NT2/D1 (cell line): ENCODE measurements around the gene GALNT9.

Experiments used
- DNase-seq: peaks from one replicate; pipeline ENCODE4 v3.0.0-alpha.2; 2011; ENCODE audit warnings: low read depth, low spot score
- H3K27me3 ChIP-seq: 2 replicates; pipeline ENCODE4 v1.6.0; 2011; ENCODE audit warnings: mild to moderate bottlenecking; ENCODE audit not compliant: insufficient read length, insufficient read depth
- H3K36me3 ChIP-seq: 2 replicates; pipeline ENCODE4 v1.6.1; 2011; ENCODE audit warnings: mild to moderate bottlenecking, low read length, mixed read lengths; ENCODE audit not compliant: insufficient read depth, insufficient read length
- H3K4me1 ChIP-seq: 2 replicates; pipeline ENCODE4 v1.5.1; 2011; ENCODE audit not compliant: insufficient read depth, insufficient read length
- H3K4me3 ChIP-seq: 2 replicates; pipeline ENCODE4 v1.5.1; 2011; ENCODE audit warnings: low read depth; ENCODE audit not compliant: insufficient read length
- H3K9ac ChIP-seq: 2 replicates; pipeline ENCODE4 v1.6.0; 2011; ENCODE audit warnings: low read depth; ENCODE audit not compliant: insufficient read length
- H3K9me3 ChIP-seq: 2 replicates; pipeline ENCODE4 v1.5.1; 2011; ENCODE audit warnings: mild to moderate bottlenecking, low read length; ENCODE audit not compliant: insufficient read depth
- SUZ12 ChIP-seq: IDR thresholded peaks from 2 replicates; pipeline ENCODE4 v1.6.1; 2011; ENCODE audit not compliant: insufficient read length, insufficient read depth; ENCODE audit errors: extremely low read depth
- YY1 ChIP-seq: IDR thresholded peaks from 2 replicates; pipeline ENCODE4 v1.6.1; 2011; ENCODE audit not compliant: insufficient read length, insufficient read depth
- ZNF274 ChIP-seq: IDR thresholded peaks from 2 replicates; pipeline ENCODE4 v1.6.1; 2011; ENCODE audit warnings: mild to moderate bottlenecking, low read depth, low read length

Gene GALNT9

DNA sequence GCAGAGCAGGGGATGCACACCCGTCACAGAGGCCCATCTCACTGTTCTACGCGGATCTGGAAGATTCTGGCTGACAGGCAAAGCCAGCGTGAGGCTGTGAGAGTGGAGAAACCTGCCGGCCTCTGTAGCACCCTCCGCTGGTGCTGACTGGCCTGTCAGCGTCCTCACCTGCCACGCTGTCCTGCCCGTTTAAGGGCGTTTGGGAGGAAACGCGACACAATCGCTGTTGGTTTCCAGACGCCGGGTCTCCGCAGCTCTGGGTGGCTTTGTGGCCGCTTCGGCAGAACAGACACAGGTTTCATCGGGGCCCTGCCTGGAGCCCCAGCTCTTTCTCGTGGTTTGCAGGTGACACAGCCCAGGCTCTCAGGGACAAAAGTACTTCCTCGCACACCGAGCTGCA lies 114.5 kb downstream of the GALNT9 start:
- H3K36me3 ChIP-seq = no peaks in the 10 kb centered on the region
- peaks cover 84% of the 10 kb centered on the region for H3K27me3 ChIP-seq
- no peaks in the 10 kb centered on the region for H3K4me1 ChIP-seq
- H3K9ac ChIP-seq = no peak overlapping the region
- TF ChIP-seq ZNF274 = no peak
- no peak for TF ChIP-seq YY1
- TF ChIP-seq SUZ12 = no peak
- H3K4me3 ChIP-seq = no peak overlapping the region
- no peak for DNase-seq
- no peaks in the 10 kb centered on the region for H3K9me3 ChIP-seq

DNA sequence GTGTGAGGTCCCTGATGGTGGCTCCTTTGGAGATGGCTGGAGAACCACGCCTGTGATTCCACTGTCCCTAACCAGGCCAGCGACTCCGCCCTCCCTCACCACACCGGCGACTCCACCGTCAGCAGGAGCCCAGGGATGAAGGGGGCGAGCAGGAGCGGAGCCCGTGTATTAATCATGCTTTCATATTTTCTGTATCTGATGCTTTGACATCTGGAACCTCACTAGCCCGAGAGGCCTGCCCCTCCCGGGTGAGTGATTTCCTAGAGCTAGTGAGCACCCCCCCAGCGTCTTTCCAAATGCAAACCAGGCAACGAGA lies 115.3 kb downstream of the GALNT9 start:
- TF ChIP-seq SUZ12 (no peak), ZNF274 (no peak), YY1 (no peak)

DNA sequence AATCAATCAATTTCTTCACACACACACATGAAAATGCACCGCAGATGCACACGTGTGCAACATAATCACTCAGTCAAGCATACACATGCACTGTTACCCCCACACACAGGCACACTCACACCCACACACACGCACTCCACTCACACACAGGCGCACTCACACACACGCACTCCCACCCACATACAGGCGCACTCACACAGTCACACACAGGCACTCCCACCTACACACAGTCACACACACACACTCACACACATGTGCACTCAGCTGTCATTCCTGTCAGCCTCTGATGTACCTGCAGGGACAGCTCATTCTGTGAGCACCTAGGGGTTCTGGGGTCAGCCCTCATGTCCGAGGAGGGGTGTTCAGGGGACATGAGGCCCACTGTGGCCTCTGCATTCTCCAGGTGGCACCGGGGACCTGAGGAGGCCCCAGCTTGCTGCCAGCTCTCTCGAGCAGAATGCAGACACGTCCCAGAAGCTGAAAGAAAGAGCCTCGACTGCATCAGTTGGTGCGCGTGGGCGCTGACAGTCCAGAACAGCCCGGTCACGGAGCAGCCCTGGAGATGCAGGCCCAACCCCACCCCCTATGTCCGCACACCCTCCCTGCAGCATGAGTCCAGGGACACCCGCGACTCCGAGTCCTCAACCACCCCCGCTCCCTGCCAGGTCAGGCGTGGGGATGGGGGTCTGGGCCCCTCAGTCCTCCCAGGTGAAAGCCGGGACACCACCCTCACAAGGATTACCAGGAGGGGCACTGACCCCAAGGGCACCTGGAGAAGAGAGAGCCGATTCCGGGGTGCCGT lies 115.8 kb downstream of the GALNT9 start:
- H3K36me3 ChIP-seq = no peaks in the 10 kb centered on the region
- peaks cover 84% of the 10 kb centered on the region for H3K27me3 ChIP-seq
- peaks cover 4% of the 10 kb centered on the region; the same call in 1 of the 2 replicates for H3K9me3 ChIP-seq
- H3K4me1 ChIP-seq = no peaks in the 10 kb centered on the region
- no peak overlapping the region for H3K4me3 ChIP-seq
- TF ChIP-seq YY1 = no peak
- no peak for TF ChIP-seq SUZ12
- no peak for TF ChIP-seq ZNF274
- H3K9ac ChIP-seq = no peak overlapping the region
- no peak for DNase-seq

More for the DNA sequence above, 115.3 kb downstream of the GALNT9 start:
- Histone ChIP-seq H3K9ac (no peak overlapping the region), H3K27me3 (peaks cover 83% of the 10 kb centered on the region), H3K4me3 (no peak overlapping the region), H3K36me3 (no peaks in the 10 kb centered on the region), H3K9me3 (no peaks in the 10 kb centered on the region), H3K4me1 (no peaks in the 10 kb centered on the region)
- no peak for DNase-seq

DNA sequence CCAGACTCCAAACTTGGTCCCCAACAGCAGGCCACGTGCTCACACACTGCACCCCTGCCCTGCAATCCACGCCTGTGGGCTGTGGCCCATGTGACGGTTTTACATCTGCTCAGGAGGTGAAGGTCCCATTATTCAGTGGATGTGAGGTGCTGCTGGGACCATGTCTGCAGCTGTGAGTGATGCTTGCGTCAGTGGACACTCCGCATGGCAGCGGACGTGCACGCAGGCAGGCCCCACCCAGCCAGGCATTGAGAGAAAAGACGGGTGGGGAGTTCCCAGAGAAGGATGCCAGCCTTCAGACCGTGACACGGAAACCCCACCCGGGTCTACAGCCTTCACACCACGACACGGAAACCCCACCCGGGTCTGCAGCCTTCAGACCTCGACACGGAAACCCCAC lies 117.6 kb downstream of the GALNT9 start:
- no peaks in the 10 kb centered on the region for H3K36me3 ChIP-seq
- H3K4me3 ChIP-seq = no peak overlapping the region
- no peak overlapping the region for H3K9ac ChIP-seq
- H3K4me1 ChIP-seq = no peaks in the 10 kb centered on the region
- H3K9me3 ChIP-seq = peaks cover 11% of the 10 kb centered on the region; the same call in 1 of the 2 replicates
- H3K27me3 ChIP-seq = peaks cover 84% of the 10 kb centered on the region
- no peak for TF ChIP-seq SUZ12
- TF ChIP-seq ZNF274 = no peak
- no peak for TF ChIP-seq YY1
- DNase-seq = no peak

DNA sequence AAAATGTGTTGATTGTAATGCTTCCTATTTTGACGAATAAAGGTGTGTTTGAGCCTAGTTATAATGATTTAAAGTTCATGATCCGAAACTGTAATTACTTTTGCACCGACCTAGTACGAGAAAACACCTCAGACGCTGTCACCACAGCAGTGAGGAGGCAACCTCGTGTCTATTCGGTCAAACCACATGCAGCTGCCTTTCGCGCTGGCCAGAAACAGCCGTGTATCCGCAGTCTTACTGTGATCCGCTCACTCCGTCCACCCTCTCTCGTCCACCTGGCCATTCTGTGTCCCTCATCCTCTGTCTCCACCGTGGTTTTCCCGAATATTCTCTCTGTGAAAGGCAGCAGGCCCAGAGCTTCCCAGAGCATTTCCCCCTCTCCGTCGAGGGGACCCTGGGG lies 118.1 kb downstream of the GALNT9 start:
- DNase-seq = no peak
- H3K27me3 ChIP-seq = peaks cover 83% of the 10 kb centered on the region
- H3K4me1 ChIP-seq = no peaks in the 10 kb centered on the region
- H3K9me3 ChIP-seq = peaks cover 11% of the 10 kb centered on the region; the same call in 1 of the 2 replicates
- TF ChIP-seq YY1 = no peak
- H3K4me3 ChIP-seq = no peak overlapping the region
- no peaks in the 10 kb centered on the region for H3K36me3 ChIP-seq
- H3K9ac ChIP-seq = no peak overlapping the region

DNA sequence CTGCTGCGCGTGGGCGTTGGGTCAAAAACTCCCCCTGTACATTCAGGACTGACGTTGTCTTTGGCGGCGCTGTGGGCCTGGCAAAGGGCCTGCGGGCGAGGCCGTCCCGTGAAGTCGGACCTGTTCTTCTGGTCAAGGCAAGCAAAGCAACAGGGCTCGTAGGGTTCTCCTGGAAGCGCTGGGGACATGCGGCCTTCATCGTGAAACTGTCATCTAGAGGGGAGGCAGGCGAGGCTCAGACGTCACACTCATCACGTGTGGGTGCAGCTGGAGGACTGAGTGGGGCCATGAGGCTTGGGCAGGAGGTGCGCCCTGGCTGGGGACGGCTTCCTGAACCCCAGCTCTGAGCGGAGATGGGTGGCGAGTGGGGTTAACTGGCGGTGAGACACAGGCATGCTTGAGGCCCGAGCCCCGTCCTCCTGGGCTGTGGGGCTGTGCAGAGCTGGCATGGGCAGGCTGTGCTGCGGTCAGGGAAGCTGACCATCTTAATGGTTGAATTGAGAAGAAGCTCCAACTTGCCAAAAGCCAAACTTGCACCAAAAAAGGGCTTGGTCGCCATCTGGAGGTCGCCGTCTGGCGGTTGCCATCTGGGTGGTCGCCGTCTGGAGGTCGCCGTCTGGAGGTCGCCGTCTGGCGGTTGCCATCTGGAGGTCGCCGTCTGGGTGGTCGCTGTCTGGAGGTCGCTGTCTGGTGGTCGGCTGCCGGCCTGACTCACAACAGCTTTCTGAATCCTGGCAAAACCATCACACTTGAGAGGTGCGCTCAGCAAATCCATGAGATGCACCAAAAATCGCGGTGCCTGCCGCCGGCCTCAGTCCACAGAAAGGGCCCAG lies 119.0 kb downstream of the GALNT9 start:
- Histone ChIP-seq H3K9ac (no peak overlapping the region), H3K9me3 (peaks cover 11% of the 10 kb centered on the region; the same call in 1 of the 2 replicates), H3K27me3 (peaks cover 82% of the 10 kb centered on the region), H3K4me3 (no peak overlapping the region), H3K36me3 (no peaks in the 10 kb centered on the region), H3K4me1 (no peaks in the 10 kb centered on the region)
- no peak for TF ChIP-seq SUZ12
- TF ChIP-seq YY1 = no peak
- TF ChIP-seq ZNF274 = no peak
- DNase-seq = no peak

DNA sequence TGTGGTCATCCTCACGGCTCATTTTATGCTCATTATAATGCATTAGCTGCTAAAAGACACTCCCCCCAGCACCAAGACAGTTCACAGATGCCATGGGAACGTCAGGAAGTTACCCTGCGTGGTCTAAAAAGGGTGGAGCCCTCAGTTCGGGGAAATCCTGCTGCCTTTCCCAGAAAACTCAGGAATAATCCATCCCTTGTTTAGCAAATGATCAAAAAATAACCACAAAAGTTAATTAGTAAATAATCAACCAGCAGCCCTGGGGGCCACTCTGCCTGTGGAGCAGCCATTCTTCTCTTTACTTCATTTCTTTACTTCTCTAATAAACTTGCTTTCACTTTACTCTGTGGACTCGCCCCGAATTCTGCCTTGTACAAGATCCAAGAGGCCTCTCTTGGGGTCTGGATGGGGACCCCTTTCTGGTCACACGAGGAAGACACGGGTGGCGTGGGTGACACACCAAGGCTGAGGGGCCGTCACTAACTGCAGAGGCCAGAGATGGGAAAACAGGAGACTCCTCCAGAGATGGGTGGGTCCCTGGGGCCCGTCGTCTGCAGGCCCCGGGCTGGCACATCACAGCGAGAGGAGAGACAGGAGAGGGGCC lies 119.7 kb downstream of the GALNT9 start:
- H3K36me3 ChIP-seq = no peaks in the 10 kb centered on the region
- H3K9ac ChIP-seq = no peak overlapping the region
- peaks cover 11% of the 10 kb centered on the region; the same call in 1 of the 2 replicates for H3K9me3 ChIP-seq
- no peak for DNase-seq
- no peak overlapping the region for H3K4me3 ChIP-seq
- no peaks in the 10 kb centered on the region for H3K4me1 ChIP-seq
- no peak for TF ChIP-seq YY1
- H3K27me3 ChIP-seq = peaks cover 82% of the 10 kb centered on the region
